HEK293 (cell line): ENCODE data around the gene COX7A2.

Source experiments
- CTCF ChIP-seq: fragments of 450-650 bp; formaldehyde crosslinking; IDR thresholded peaks from 2 replicates; pipeline ENCODE4 v1.5.1; 2016; ENCODE audit warnings: missing biosample characterization, missing genetic modification characterization
- GFI1B ChIP-seq: fragments of 450-650 bp; formaldehyde crosslinking; IDR thresholded peaks from 2 replicates; pipeline ENCODE4 v1.5.1; 2016; ENCODE audit warnings: missing biosample characterization, missing genetic modification characterization
- GLIS2 ChIP-seq: fragments of 450-650 bp; formaldehyde crosslinking; IDR thresholded peaks from 2 replicates; pipeline ENCODE4 v1.5.1; 2016; ENCODE audit warnings: missing biosample characterization, missing genetic modification characterization
- KLF9 ChIP-seq: fragments of 450-650 bp; formaldehyde crosslinking; IDR thresholded peaks from 2 replicates; pipeline ENCODE4 v1.5.1; 2016; ENCODE audit warnings: missing biosample characterization, missing genetic modification characterization, low read depth
- OSR2 ChIP-seq: fragments of 450-650 bp; formaldehyde crosslinking; IDR thresholded peaks from 2 replicates; pipeline ENCODE4 v1.5.1; 2016; ENCODE audit warnings: missing biosample characterization, missing genetic modification characterization
- PRDM1 ChIP-seq: fragments of 450-650 bp; formaldehyde crosslinking; IDR thresholded peaks from 2 replicates; pipeline ENCODE4; 2016; ENCODE audit warnings: missing biosample characterization, missing genetic modification characterization
- REST ChIP-seq: fragments of 450-650 bp; formaldehyde crosslinking; IDR thresholded peaks from 2 replicates; pipeline ENCODE4 v1.5.1; 2016; ENCODE audit warnings: missing biosample characterization, missing genetic modification characterization
- ZBTB26 ChIP-seq: fragments of 450-650 bp; formaldehyde crosslinking; optimal IDR thresholded peaks from 2 replicates; pipeline ENCODE3; 2016; ENCODE audit warnings: missing biosample characterization, mild to moderate bottlenecking, missing genetic modification characterization
- ZBTB44 ChIP-seq: fragments of 450-650 bp; IDR thresholded peaks from 2 replicates; pipeline ENCODE4 v1.5.1; 2018; ENCODE audit warnings: missing biosample characterization, mild to moderate bottlenecking, missing genetic modification characterization
- ZFP69B ChIP-seq: fragments of 450-650 bp; formaldehyde crosslinking; IDR thresholded peaks from 2 replicates; pipeline ENCODE4 v1.5.1; 2016; ENCODE audit warnings: missing biosample characterization, missing genetic modification characterization
- ZNF133 ChIP-seq: fragments of 450-650 bp; formaldehyde crosslinking; IDR thresholded peaks from 2 replicates; pipeline ENCODE4 v1.5.1; 2016; ENCODE audit warnings: missing biosample characterization, missing genetic modification characterization
- ZNF138 ChIP-seq: fragments of 450-650 bp; formaldehyde crosslinking; IDR thresholded peaks from 2 replicates; pipeline ENCODE4 v1.5.1; 2016; ENCODE audit warnings: missing biosample characterization, missing genetic modification characterization, borderline replicate concordance
- ZNF174 ChIP-seq: fragments of 450-650 bp; formaldehyde crosslinking; IDR thresholded peaks from 2 replicates; pipeline ENCODE4 v1.5.0; 2017; ENCODE audit warnings: missing biosample characterization, mild to moderate bottlenecking, missing genetic modification characterization
- ZNF184 ChIP-seq: fragments of 450-650 bp; IDR thresholded peaks from 2 replicates; pipeline ENCODE4 v1.5.1; 2018; ENCODE audit warnings: missing biosample characterization, mild to moderate bottlenecking, missing genetic modification characterization
- ZNF223 ChIP-seq: fragments of 450-650 bp; formaldehyde crosslinking; IDR thresholded peaks from 2 replicates; pipeline ENCODE4 v1.5.1; 2016; ENCODE audit warnings: missing biosample characterization, missing genetic modification characterization
- ZNF239 ChIP-seq: fragments of 450-650 bp; formaldehyde crosslinking; IDR thresholded peaks from 2 replicates; pipeline ENCODE4 v1.5.1; 2016; ENCODE audit warnings: missing biosample characterization, missing genetic modification characterization
- ZNF26 ChIP-seq: fragments of 450-650 bp; formaldehyde crosslinking; IDR thresholded peaks from 2 replicates; pipeline ENCODE4 v1.5.1; 2016; ENCODE audit warnings: missing biosample characterization, missing genetic modification characterization
- ZNF280D ChIP-seq: fragments of 450-650 bp; formaldehyde crosslinking; IDR thresholded peaks from 2 replicates; pipeline ENCODE4 v1.5.1; 2016; ENCODE audit warnings: missing biosample characterization, missing genetic modification characterization
- ZNF302 ChIP-seq: fragments of 450-650 bp; formaldehyde crosslinking; IDR thresholded peaks from 2 replicates; pipeline ENCODE4 v1.5.1; 2016; ENCODE audit warnings: missing biosample characterization, missing genetic modification characterization, low read depth
- ZNF335 ChIP-seq: fragments of 450-650 bp; formaldehyde crosslinking; conservative IDR thresholded peaks from 2 replicates; pipeline ENCODE4 v1.5.1; 2016; ENCODE audit warnings: missing biosample characterization, missing genetic modification characterization
- ZNF37A ChIP-seq: fragments of 450-650 bp; IDR thresholded peaks from 2 replicates; pipeline ENCODE4 v1.5.1; 2018; ENCODE audit warnings: missing biosample characterization, missing genetic modification characterization
- ZNF501 ChIP-seq: fragments of 450-650 bp; formaldehyde crosslinking; IDR thresholded peaks from 2 replicates; pipeline ENCODE4 v1.5.1; 2016; ENCODE audit warnings: missing biosample characterization, missing genetic modification characterization
- ZNF549 ChIP-seq: fragments of 450-650 bp; IDR thresholded peaks from 2 replicates; pipeline ENCODE4 v1.5.1; 2018; ENCODE audit warnings: missing biosample characterization, missing genetic modification characterization, mild to moderate bottlenecking, inconsistent platforms, moderate library complexity
- ZNF561 ChIP-seq: fragments of 450-650 bp; IDR thresholded peaks from 2 replicates; pipeline ENCODE4 v1.5.1; 2018; ENCODE audit warnings: missing biosample characterization, missing genetic modification characterization, borderline replicate concordance
- ZNF580 ChIP-seq: fragments of 450-650 bp; formaldehyde crosslinking; IDR thresholded peaks from 2 replicates; pipeline ENCODE4 v1.5.1; 2016; ENCODE audit warnings: missing biosample characterization, missing genetic modification characterization
- ZNF624 ChIP-seq: fragments of 450-650 bp; formaldehyde crosslinking; IDR thresholded peaks from 2 replicates; pipeline ENCODE4 v1.5.1; 2017; ENCODE audit warnings: missing biosample characterization, missing genetic modification characterization
- ZNF629 ChIP-seq: fragments of 450-650 bp; formaldehyde crosslinking; IDR thresholded peaks from 2 replicates; pipeline ENCODE4 v1.5.1; 2017; ENCODE audit warnings: missing biosample characterization, missing genetic modification characterization
- ZNF660 ChIP-seq: fragments of 450-650 bp; IDR thresholded peaks from 2 replicates; pipeline ENCODE4 v1.5.1; 2018; ENCODE audit warnings: missing biosample characterization, mild to moderate bottlenecking, missing genetic modification characterization
- ZNF768 ChIP-seq: fragments of 450-650 bp; formaldehyde crosslinking; IDR thresholded peaks from 2 replicates; pipeline ENCODE4 v1.5.1; 2018; ENCODE audit warnings: missing biosample characterization, mild to moderate bottlenecking, missing genetic modification characterization

Gene COX7A2

GRCh38 chr6:75285283-75285639 lies 41.7 kb upstream of the COX7A2 start (continued):
- TF ChIP-seq PRDM1 (tag by site-specific recombination) (peak; percentile 91), KLF9 (tag by site-specific recombination) (no peak), ZNF280D (no peak), ZNF138 (no peak), ZNF335 (tag by site-specific recombination) (0 out of 2 replicates have a peak, but pooled peaks have one; percentile 5), ZNF624 (tag by site-specific recombination) (no peak), ZNF302 (no peak), ZNF549 (tag by site-specific recombination) (no peak), ZNF660 (tag by site-specific recombination) (0 out of 2 replicates have a peak, but pooled peaks have one; percentile 24), ZNF629 (no peak), ZNF239 (tag by site-specific recombination) (no peak), CTCF (tag by site-specific recombination) (no peak), ZFP69B (tag by site-specific recombination) (no peak), GFI1B (tag by site-specific recombination) (no peak), ZBTB44 (tag by site-specific recombination) (no peak), ZNF223 (no peak), ZNF580 (tag by site-specific recombination) (no peak), ZNF501 (tag by site-specific recombination) (0 out of 2 replicates have a peak, but pooled peaks have one; percentile 29), ZNF37A (tag by site-specific recombination) (no peak), ZNF768 (tag by site-specific recombination) (no peak), ZNF26 (tag by site-specific recombination) (no peak), ZBTB26 (tag by site-specific recombination) (no peak), REST (tag by site-specific recombination) (0 out of 2 replicates have a peak, but pooled peaks have one; percentile 8), OSR2 (tag by site-specific recombination) (no peak), ZNF561 (tag by site-specific recombination) (no peak), ZNF174 (tag by site-specific recombination) (no peak), ZNF133 (no peak), GLIS2 (no peak), ZNF184 (tag by site-specific recombination) (no peak)
